Spleen (tissue), 11 donors: ENCODE results near the gene EVC. TPM values are rescaled to one million over a fixed set of nuclear protein-coding genes. Genes with fewer than 3 reads are reported as not detected.

Experiments used
- DNase-seq: peaks from one replicate; pipeline ENCODE4 v3.0.0-alpha.2; 2020
- H3K27ac ChIP-seq, 8 donors: fragments of 200-600 bp; sonication (generic) in 7 of 8; 1 replicate in 4 of 8; 2 replicates in 4 of 8; pipeline versions ENCODE4 v1.5.0 to v1.8.0; 2016 to 2021; ENCODE audit warnings: inconsistent platforms in 4 of 8, mild to moderate bottlenecking in 4 of 8, moderate library complexity in 1 of 8
- H3K27me3 ChIP-seq, 7 donors: fragments of 200-600 bp; sonication (generic) in 6 of 7; replicated peaks in 1 of 7; 1 replicate in 4 of 7; 2 replicates in 3 of 7; pipeline versions ENCODE4 v1.5.0 to v1.8.0; 2016 to 2021; ENCODE audit warnings: inconsistent platforms in 3 of 7, mild to moderate bottlenecking in 1 of 7
- H3K36me3 ChIP-seq, 6 donors: fragments of 200-600 bp; sonication (generic) in 5 of 6; 1 replicate in 4 of 6; 2 replicates in 2 of 6; pipeline versions ENCODE4 v1.5.0 to v1.8.0; 2016 to 2021; ENCODE audit warnings: inconsistent platforms in 2 of 6
- H3K4me1 ChIP-seq, 6 donors: fragments of 200-600 bp; sonication (generic) in 5 of 6; 1 replicate in 3 of 6; 2 replicates in 3 of 6; pipeline versions ENCODE4 v1.5.0 to v1.8.0; 2016 to 2021; ENCODE audit warnings: inconsistent platforms in 3 of 6
- H3K4me3 ChIP-seq, 8 donors: fragments of 200-600 bp; sonication (generic) in 7 of 8; 1 replicate in 4 of 8; 2 replicates in 4 of 8; pipeline versions ENCODE4 v1.5.0 to v1.8.0; 2016 to 2021; ENCODE audit warnings: inconsistent platforms in 4 of 8, mild to moderate bottlenecking in 4 of 8, moderate library complexity in 2 of 8
- H3K9me3 ChIP-seq, 8 donors: fragments of 200-600 bp; sonication (generic) in 7 of 8; 1 replicate in 4 of 8; 2 replicates in 4 of 8; pipeline versions ENCODE4 v1.5.0 to v1.8.0; 2016 to 2021; ENCODE audit warnings: inconsistent platforms in 4 of 8
- CTCF ChIP-seq, 11 experiments: fragments of 200-600 bp in 7 of 11; fragments of 450-650 bp in 4 of 11; sonication (generic) in 4 of 11; IDR thresholded peaks in 8 of 11; conservative IDR thresholded peaks in 3 of 11; 1 replicate in 7 of 11; 2 replicates in 4 of 11; pipeline versions ENCODE4 v1.4.0 to v1.8.0; 2016 to 2021; ENCODE audit warnings: antibody characterized with exemption in 11 of 11, inconsistent platforms in 4 of 11, mild to moderate bottlenecking in 1 of 11
- POLR2A ChIP-seq, 3 donors: fragments of 450-650 bp; IDR thresholded peaks; one replicate each; pipeline ENCODE4 v1.5.1; 2017; ENCODE audit warnings: antibody characterized with exemption in 3 of 3, mild to moderate bottlenecking in 1 of 3
- POLR2AphosphoS5 ChIP-seq, 3 donors: sonication (generic); formaldehyde crosslinking; IDR thresholded peaks; one replicate each; pipeline ENCODE4 v1.5.1; 2017; ENCODE audit warnings: antibody characterized with exemption in 3 of 3
- WGBS, 5 donors: extraction: QIAGEN DNeasy Blood & Tissue Kit in 3 of 5; methylation state at CpG; one replicate each; pipeline versions ENCODE4 v1.1.5 to v1.1.7; 2013 to 2018; 5-methylcytosine and 5-hydroxymethylcytosine counted together
- intact Hi-C: fragments of 100-400 bp; cut with DNase I; formaldehyde crosslinking; loops from one replicate; pipeline ENCODE4 v1.15.0; 2023; ENCODE audit warnings: low total_unique reads
- polyA plus RNA-seq, 3 donors: library from polyadenylated mRNA; stranded (reverse); fragments of 200-250 nt; gene quantifications; one replicate each; pipeline ENCODE4 v1.2.1, GENCODE V29; 2013
- total RNA-seq, 7 donors: library from RNA; depleted of rRNA in 3 of 7; stranded (reverse); fragments of >200 nt in 3 of 7; fragmentation: NEBNext Ultra II Directional in 4 of 7; extraction: Animal tissue kit (Norgen Biotek cat#: 25700) in 4 of 7; gene quantifications; one replicate each; pipeline versions ENCODE4 v1.1.0 to v1.2.1, GENCODE V29; 2016 to 2021
- donor health status: healthy with polysubstance abuse.
- donor health status: DM: no; HTN: no; CAD: no; lungs with moderate emphysema.
- donor health status: DM: no; HTN: no; CAD: no.
- donor health status: Bipolar disorder and iron deficiency.
- donor health status: healthy.
- donor health status: DM: no; HTN: no; CAD: no.
- donor health status: DM: yes; HTN: yes; CAD: no.

The EVC gene
- total and polyA plus RNA-seq, 10 donors, result 0.20 to 13.3 (median 6.9) TPM

- no peaks in the 10 kb centered on the region for H3K36me3 ChIP-seq
- no peak for TF ChIP-seq POLR2AphosphoS5 (IDR thresholded peaks at IDR 0.05)
- no peak for TF ChIP-seq CTCF (IDR thresholded peaks at IDR 0.05 in 8 of 11, conservative IDR thresholded peaks at IDR 0.05 in 3 of 11)
- no peak for TF ChIP-seq POLR2A (IDR thresholded peaks at IDR 0.05)
- 94 to 97% (median 95%) methylated on average over 2 of the region's 2 CpGs for WGBS, 5 donors
- no peaks in the 10 kb centered on the region for H3K27me3 ChIP-seq
- no peak overlapping the region for H3K27ac ChIP-seq
- no peak overlapping the region for H3K4me3 ChIP-seq
- no peaks in the 10 kb centered on the region for H3K4me1 ChIP-seq
- no peak for DNase-seq
- intact Hi-C loops, result no loop called here
- no peaks in the 10 kb centered on the region for H3K9me3 ChIP-seq
These were observed 31.4 kb downstream of the EVC start for GRCh38 chr4:5742388-5742787.

- Histone ChIP-seq H3K36me3 (no peaks in the 10 kb centered on the region), H3K27me3 (no peaks in the 10 kb centered on the region), H3K4me1 (no peaks in the 10 kb centered on the region), H3K9me3 (no peaks in the 10 kb centered on the region), H3K27ac (no peak overlapping the region), H3K4me3 (no peak overlapping the region)
- TF ChIP-seq POLR2A (IDR thresholded peaks at IDR 0.05), result no peak
- TF ChIP-seq CTCF (IDR thresholded peaks at IDR 0.05 in 8 of 11, conservative IDR thresholded peaks at IDR 0.05 in 3 of 11), result no peak
- TF ChIP-seq POLR2AphosphoS5 (IDR thresholded peaks at IDR 0.05), result no peak
- DNase-seq, result no peak
- 76 to 87% (median 77%) methylated on average over 2 of the region's 2 CpGs for WGBS, 5 donors
- intact Hi-C loops, result no loop called here
These were observed 32.0 kb downstream of the EVC start for GRCh38 chr4:5742968-5743367.

- H3K4me3 ChIP-seq, result no peak overlapping the region
- H3K36me3 ChIP-seq, result no peaks in the 10 kb centered on the region
- DNase-seq, result no peak
- H3K27ac ChIP-seq, result no peak overlapping the region
- TF ChIP-seq POLR2A (IDR thresholded peaks at IDR 0.05) (no peak), CTCF (IDR thresholded peaks at IDR 0.05 in 8 of 11, conservative IDR thresholded peaks at IDR 0.05 in 3 of 11) (no peak), POLR2AphosphoS5 (IDR thresholded peaks at IDR 0.05) (no peak)
- intact Hi-C loops, result no loop called here
- 72 to 88% (median 82%) methylated on average over 5 of the region's 5 CpGs for WGBS, 5 donors
- H3K4me1 ChIP-seq, result no peaks in the 10 kb centered on the region
- no peaks in the 10 kb centered on the region for H3K27me3 ChIP-seq
- no peaks in the 10 kb centered on the region for H3K9me3 ChIP-seq
These were observed 35.2 kb downstream of the EVC start for GRCh38 chr4:5746250-5746649.

GRCh38 chr4:5746829-5747737 lies 36.1 kb downstream of the EVC start:
- no peaks in the 10 kb centered on the region for H3K36me3 ChIP-seq
- H3K4me1 ChIP-seq, result no peaks in the 10 kb centered on the region
- H3K4me3 ChIP-seq, result no peak overlapping the region
- WGBS, 5 donors, result 62 to 86% (median 74%) methylated on average over 11 to 12 of the region's 12 CpGs
- intact Hi-C loops, result no loop called here
- TF ChIP-seq POLR2A (IDR thresholded peaks at IDR 0.05), result no peak
- no peak for TF ChIP-seq POLR2AphosphoS5 (IDR thresholded peaks at IDR 0.05)
- no peak for TF ChIP-seq CTCF (IDR thresholded peaks at IDR 0.05 in 8 of 11, conservative IDR thresholded peaks at IDR 0.05 in 3 of 11)
- H3K27me3 ChIP-seq, result no peaks in the 10 kb centered on the region
- H3K27ac ChIP-seq, result peak overlapping the region in 2 of 8 donors; percentile 15 to 24
- no peaks in the 10 kb centered on the region for H3K9me3 ChIP-seq
- no peak for DNase-seq
